ENCODE data around the gene FXYD3.
A peak's percentile ranks its signal among the peaks of the same experiment; 100 is the strongest.
"Not testable (repeated sequence)": the region's sequence is repeated elsewhere in the genome, so short reads cannot be mapped to it uniquely, and the experiment has no call there.

Gene FXYD3

DNA sequence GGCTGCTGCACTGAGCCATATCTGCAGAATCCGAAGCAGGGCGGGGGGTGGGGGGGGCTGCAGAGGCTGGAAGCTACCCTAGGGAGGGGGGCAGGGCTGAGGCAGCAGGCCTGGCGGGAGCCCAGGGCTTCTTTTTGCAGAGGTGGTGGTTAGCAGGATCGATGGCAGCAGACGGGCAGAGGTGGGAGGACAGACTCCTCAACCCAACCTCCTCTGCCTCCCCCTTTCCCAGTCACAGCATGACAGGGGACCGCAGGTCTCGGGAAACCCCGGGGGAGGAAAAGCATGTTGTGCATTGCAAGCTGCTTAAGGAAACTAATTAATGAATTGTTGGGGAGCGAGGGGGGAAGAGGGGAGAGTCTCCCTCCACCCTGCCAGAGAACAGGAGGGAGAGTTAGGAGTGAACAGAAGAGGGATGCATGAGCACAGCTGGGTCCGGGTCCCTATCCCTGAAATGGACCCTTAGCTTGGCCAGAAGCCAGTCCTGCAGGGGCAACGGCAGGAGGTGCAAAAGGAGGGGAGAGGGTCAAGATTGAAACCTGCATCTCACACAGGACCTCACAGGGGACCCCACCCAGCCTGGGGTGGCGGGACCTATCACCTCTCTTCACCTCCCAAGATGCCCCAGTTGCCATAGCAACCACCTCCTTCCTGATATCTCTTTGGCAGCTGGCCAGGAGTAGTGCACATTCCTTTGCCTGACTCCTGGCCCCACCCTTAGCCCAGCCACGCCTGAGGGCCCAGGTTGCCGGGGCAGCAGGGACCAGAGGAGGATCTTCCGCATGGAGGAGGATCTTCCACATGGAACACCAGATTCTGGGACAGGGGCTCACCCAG, 29.2 kb downstream of the FXYD3 start:
- DNase-seq, result peak; percentile 64
- Mint-ChIP-seq H3K4me1 (peaks cover 36% of the 10 kb centered on the region), H3K9me3 (no peaks in the 10 kb centered on the region), H3K27me3 (ENCODE audit: low read depth, poor library complexity) (peaks cover 69% of the 10 kb centered on the region), H3K36me3 (ENCODE audit: low read depth) (no peaks in the 10 kb centered on the region), H3K27ac (no peak overlapping the region), H3K4me3 (no peak overlapping the region)
- TF ChIP-seq, protein P1, sequence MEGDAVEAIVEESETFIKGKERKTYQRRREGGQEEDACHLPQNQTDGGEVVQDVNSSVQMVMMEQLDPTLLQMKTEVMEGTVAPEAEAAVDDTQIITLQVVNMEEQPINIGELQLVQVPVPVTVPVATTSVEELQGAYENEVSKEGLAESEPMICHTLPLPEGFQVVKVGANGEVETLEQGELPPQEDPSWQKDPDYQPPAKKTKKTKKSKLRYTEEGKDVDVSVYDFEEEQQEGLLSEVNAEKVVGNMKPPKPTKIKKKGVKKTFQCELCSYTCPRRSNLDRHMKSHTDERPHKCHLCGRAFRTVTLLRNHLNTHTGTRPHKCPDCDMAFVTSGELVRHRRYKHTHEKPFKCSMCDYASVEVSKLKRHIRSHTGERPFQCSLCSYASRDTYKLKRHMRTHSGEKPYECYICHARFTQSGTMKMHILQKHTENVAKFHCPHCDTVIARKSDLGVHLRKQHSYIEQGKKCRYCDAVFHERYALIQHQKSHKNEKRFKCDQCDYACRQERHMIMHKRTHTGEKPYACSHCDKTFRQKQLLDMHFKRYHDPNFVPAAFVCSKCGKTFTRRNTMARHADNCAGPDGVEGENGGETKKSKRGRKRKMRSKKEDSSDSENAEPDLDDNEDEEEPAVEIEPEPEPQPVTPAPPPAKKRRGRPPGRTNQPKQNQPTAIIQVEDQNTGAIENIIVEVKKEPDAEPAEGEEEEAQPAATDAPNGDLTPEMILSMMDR (IDR thresholded peaks at IDR 0.05), result no peak

DNA sequence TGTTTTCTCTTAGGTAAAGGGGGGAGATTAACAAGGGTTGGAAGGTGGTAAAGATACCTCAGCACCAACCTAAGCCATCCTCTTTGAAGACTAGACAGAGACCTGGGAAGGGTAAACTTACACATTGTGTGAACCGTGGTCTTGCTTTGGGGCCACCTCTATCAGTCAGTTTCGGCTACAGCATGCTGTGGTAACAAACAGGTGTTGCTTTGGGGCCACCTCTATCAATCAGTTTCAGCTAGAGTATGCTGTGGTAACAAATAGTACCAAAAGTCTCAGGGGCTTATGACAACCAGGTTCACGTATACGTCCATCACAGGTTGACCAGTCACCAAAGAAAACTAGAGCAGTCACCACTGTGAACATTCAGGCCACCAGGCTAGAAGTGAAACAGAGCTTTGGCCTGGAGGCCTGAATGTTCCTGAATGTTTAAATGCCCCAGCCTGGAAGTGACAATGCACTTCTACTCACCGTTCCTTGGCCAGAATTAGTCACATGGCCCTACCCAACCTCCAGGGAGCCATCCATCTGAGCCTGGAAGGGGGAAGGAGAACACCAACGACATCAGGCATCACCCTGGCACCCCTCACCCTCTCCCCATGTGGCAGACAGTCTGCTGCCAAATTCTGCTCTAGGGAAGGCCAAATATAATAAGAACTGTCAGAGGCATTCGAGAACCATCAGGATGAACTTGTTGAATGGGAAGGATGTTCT, 31.3 kb downstream of the FXYD3 start:
- Mint-ChIP-seq H3K4me3 (no peak overlapping the region), H3K36me3 (ENCODE audit: low read depth) (no peaks in the 10 kb centered on the region), H3K4me1 (peaks cover 40% of the 10 kb centered on the region), H3K27ac (no peak overlapping the region), H3K9me3 (no peaks in the 10 kb centered on the region), H3K27me3 (ENCODE audit: low read depth, poor library complexity) (peaks cover 69% of the 10 kb centered on the region)
- TF ChIP-seq, protein P1 (IDR thresholded peaks at IDR 0.05), result no peak
- DNase-seq, result no peak

DNA sequence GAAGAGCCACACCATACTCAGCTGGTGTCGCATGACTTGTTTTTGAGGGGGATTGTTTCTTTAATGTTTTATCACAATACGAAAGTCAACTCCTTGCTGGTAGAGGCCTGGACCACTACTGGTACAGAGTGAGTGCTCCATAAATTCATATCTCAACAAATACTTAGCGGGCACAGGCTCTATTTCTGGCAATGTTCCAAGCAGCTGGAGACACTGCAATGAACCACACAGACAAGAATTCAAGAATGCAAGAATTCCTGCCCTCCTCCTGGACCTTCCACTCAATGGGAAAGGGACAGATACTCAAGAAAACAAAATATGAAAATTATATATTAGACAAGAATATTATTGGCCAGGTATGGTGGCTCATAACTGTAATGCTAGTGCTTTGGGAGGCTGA, 33.8 kb downstream of the FXYD3 start:
- Mint-ChIP-seq H3K36me3 (ENCODE audit: low read depth) (no peaks in the 10 kb centered on the region), H3K4me3 (no peak overlapping the region), H3K9me3 (no peaks in the 10 kb centered on the region), H3K27me3 (ENCODE audit: low read depth, poor library complexity) (peaks cover 61% of the 10 kb centered on the region), H3K4me1 (peaks cover 54% of the 10 kb centered on the region), H3K27ac (no peak overlapping the region)
- TF ChIP-seq, protein P1 (IDR thresholded peaks at IDR 0.05), result no peak
- no peak for DNase-seq

DNA sequence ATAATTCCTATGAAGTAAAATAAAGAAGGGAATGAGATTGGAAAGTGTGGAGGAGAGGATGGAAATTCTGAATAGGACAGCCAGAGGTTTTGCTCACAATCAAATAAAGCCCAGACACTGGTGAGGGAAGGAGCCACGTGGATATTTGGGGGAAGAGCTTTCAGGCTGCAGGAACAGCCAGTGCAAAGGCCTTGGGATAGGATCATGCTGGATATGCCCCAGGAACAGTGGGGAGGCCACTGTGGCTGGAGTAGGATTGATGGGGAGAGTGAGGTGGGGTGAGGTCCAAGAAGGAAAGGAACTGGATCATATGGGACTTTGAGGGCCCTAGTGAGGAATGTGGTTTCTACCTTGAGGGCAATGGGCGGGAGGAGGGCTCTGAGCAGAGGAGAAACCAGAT, 34.8 kb downstream of the FXYD3 start:
- DNase-seq, result no peak
- Mint-ChIP-seq H3K4me3 (no peak overlapping the region), H3K27ac (no peak overlapping the region), H3K27me3 (ENCODE audit: low read depth, poor library complexity) (peaks cover 61% of the 10 kb centered on the region), H3K9me3 (no peaks in the 10 kb centered on the region), H3K4me1 (peaks cover 54% of the 10 kb centered on the region), H3K36me3 (ENCODE audit: low read depth) (no peaks in the 10 kb centered on the region)
- TF ChIP-seq, protein P1 (IDR thresholded peaks at IDR 0.05), result no peak

GRCh38 chr19:35151273-35152065, 35.8 kb downstream of the FXYD3 start:
- no peak overlapping the region for H3K27ac Mint-ChIP-seq
- DNase-seq, result no peak
- peaks cover 63% of the 10 kb centered on the region for H3K4me1 Mint-ChIP-seq

GRCh38 chr19:35153129-35153522, 37.5 kb downstream of the FXYD3 start:
- not testable (repeated sequence) for DNase-seq; H3K27ac Mint-ChIP-seq; H3K9me3 Mint-ChIP-seq; H3K36me3 Mint-ChIP-seq (ENCODE audit: low read depth)
- Mint-ChIP-seq H3K4me1 (peaks cover 65% of the 10 kb centered on the region), H3K4me3 (peak overlapping the region; percentile 58), H3K27me3 (ENCODE audit: low read depth, poor library complexity) (peaks cover 50% of the 10 kb centered on the region)

More at GRCh38 chr19:35151273-35152065, 35.8 kb downstream of the FXYD3 start:
- peaks cover 57% of the 10 kb centered on the region for H3K27me3 Mint-ChIP-seq (ENCODE audit: low read depth, poor library complexity)
- no peak overlapping the region for H3K4me3 Mint-ChIP-seq
- no peaks in the 10 kb centered on the region for H3K36me3 Mint-ChIP-seq (ENCODE audit: low read depth)
- TF ChIP-seq, protein P1 (IDR thresholded peaks at IDR 0.05), result no peak
- H3K9me3 Mint-ChIP-seq, result no peaks in the 10 kb centered on the region
